ENCODE measurements around the gene SLX4.

The SLX4 gene

DNA sequence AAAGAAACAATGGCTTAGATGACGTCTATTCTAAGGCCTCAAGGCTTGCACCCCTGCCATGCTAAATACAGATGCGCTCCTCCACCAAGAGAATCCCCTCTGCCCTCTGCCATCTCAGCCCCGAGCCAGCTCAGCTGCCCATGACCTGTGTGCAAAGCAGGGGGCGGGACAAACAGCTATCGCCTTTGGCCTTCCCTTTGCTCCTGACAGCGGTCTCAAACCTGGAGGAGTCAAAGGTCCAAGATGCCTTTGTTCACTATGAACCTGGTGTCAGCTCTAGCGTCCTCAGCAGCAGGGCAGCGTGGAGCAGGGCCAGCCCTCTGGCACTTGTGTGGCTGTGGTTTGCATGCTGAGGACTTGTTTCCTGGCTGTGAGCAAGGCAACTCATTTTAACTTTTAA lies 12.3 kb downstream of the SLX4 start:
- DNase-seq = no peak

- no peak for DNase-seq
These were observed 13.2 kb downstream of the SLX4 start for GRCh38 chr16:3598236-3598635.

GRCh38 chr16:3597676-3598075 lies 13.7 kb downstream of the SLX4 start:
- DNase-seq = no peak

GRCh38 chr16:3597226-3597625 lies 14.2 kb downstream of the SLX4 start:
- DNase-seq = no peak

DNA sequence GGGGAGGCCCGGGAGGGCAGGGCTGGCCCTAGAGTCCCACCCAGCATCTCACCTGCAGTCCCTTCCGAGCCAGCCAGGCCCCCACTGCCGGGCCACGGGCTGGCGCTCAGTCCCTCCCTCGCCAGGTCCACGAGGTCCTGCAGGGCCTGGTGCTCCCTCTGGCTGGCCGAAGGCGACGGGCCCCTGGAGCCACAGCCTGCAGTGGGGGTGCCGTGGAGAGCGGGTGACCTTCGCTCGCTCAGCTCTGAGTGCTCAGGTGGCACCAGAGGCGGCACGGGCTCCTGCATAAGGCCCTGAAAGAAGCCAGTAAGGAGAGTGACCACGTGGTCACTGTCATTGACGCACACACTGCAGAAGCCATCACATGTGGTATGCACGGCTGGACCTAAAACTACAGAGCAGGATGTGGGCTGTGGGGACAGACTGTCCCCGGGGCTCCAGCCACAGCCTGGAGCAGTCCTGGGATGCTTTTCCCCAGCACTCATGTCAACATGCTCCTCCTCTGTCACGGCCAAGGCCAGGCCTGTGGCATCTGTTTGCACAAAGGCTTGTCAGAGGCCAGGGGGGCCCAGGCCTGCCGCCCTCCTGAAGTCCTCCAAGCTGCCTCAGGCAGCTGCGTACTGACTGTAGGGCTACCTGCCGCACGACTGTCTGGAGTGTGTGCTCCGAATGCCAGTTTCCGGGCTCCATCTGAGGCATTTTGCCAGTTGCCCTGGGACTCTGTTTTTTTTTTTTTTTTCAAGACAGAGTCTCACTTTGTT lies 15.1 kb downstream of the SLX4 start:
- no peak for DNase-seq

DNA sequence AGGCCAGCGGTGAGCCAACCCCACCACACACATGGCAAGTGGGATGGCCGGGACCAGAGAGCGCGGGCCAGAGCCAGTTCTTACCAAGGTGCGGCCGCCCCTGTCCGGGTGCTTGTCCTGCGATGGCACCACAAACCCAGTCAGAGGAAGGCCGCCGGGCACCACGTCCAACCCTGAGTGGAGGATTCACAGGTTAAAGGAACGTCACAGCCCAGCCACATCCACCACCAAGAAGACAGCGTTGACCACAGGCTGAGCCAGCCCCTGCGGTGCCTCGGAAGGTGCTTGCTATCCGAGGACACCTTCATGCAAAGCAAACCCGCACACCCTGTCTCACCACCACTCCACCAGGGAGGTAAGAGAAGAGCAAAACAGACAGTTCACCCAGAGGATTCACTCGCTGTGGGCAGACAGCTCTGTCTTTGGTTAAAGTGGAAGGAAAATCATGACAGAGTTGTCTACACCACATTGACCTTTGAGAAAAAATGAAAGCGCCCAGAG lies 15.8 kb downstream of the SLX4 start:
- no peak for DNase-seq

DNA sequence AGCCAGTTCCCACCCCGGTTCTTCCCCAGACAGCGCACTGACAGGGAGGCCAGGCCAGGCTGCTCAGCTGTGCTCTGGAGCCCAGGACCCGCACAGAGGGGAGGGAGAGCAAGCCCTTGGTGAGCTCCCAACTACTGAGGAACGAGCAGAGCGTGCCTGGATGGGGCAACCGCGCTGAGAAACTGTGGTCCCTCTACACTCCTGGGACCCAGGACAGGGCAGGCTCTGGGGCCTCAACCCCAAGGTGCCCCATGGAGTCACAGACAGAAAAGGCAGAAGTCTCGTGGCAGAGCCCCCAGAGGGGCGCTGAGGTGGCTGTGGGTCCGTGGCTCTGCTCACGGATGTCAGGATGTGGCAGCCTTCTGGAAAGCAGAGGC lies 16.3 kb downstream of the SLX4 start:
- DNase-seq = no peak

GRCh38 chr16:3594316-3595109 lies 16.9 kb downstream of the SLX4 start:
- no peak for DNase-seq

DNA sequence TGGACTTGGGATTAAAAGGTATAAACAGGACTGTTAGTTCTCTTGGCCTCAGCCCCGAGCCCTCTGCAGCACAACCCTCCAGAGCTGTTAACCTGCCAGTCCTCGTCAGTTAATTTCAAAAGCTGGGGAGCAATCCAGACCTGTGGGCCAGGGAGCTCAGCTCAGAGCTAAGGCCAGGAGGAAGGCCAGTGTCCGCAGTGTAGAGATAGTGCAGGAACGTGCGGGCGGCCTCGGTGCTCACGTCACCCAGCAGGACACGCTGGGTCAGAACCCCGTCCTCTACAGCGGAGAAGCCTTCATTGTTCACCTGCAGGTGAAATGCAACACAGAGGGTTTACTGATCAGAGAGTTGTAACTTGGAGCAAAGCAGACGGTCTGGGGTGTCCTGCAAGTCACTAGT lies 18.8 kb downstream of the SLX4 start:
- DNase-seq = no peak

DNA sequence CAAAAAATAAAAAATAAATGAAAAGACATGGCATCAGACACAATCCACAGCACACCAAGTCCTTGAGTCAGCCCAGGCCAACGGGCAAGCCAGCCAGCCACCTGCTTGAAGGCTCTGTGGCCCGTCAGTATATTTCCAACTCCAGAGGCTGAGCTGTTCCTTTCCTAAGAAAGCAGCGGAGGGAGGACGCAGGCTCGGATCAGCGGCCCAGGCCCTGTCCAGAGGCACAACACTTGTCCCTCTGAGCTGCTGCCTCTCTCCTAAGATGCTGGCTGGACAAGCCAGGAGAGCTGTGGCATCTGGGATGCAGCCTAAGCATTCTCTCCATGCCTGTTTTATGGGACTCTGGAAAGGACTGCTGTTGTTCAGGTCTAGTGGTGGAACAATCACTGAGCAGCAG lies 19.4 kb downstream of the SLX4 start:
- no peak for DNase-seq

DNA sequence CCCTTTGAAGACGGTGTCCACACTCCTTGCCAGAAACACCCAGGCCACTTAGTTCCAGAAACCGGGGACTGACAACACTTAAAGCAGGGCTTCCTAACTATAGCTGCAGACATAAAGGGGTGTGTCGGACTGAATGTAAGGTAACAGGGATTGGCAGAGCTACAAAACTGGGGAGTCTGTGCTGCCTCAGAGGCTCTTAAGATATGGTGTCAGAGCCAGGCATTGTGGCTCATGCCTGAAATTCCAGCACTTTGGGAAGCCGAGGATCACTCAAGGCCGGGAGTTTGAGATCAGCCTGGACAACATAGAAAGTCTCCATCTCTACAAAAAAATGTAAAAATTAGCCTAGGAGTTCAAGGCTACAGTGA lies 20.0 kb downstream of the SLX4 start:
- DNase-seq = no peak

DNA sequence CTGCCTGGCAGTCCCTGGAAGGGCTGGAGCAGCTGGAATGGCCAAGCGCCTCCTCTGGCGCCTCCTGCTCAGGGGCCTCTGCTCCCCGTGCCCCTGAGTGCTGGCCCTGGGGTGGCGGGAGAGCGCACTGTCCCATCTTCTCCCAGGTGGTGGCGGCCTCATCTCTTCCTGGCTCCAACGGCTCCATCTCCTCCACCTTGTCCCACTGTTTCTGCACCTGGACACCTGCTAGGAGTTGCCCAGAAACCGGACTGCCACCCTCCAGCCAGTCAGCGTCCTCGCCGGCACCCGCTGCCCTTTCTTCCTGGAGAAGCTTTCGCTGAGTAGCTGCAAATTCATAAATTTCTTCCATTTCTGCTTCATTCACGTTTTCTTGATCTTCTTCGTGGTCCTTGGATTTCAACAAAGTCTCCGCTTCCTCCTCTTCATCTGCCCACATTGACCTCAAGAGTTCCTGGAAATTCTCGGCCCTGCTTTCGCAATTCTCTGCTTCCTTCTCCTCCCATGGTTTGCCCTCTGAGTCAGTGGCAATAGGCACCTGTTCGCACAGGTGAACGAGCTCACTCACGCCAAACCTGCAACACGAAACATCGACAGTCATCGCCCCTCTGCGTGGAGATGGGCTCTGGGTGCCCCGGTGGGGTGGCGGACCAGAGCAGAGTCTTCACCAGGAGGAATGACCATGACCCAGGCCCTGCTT lies 20.5 kb downstream of the SLX4 start:
- peak; percentile 22 for DNase-seq

DNA sequence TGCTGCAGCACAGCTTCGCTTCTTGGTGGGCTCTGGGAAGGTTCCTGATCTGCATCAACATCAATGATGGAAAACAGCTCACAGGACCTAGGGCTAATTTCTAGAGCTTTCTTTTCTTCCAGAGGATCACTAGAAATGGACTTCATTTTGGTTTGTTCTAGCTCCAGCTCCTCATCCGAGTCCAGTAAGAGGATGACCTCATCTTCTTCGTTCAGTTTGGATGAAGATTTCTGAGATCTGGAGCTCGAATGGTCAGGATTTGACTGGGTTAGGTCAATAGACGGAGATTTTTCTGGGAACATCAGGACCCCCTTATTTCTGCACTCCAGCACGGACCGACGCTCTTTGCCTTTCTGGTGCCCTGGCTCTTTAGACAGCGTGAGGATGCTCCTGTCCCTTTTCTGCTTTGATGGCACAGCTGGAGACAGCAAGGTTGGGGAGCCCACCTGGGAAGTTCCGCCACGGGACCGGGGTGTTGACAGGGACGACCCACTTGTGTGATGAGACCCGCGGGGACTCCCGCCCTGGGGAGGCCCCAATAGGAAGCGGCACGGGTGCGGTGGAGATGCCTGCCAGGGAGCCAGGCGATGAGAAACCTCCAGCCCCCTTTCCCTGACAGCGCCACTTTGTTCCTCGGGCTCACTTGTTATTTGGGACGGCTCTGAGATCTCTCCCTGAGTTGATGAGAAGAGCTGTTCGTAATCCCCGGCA lies 21.3 kb downstream of the SLX4 start:
- no peak for DNase-seq

- DNase-seq = peak; percentile 52
These were observed 21.9 kb downstream of the SLX4 start for GRCh38 chr16:3589441-3589921.

- no peak for DNase-seq
These were observed 22.4 kb downstream of the SLX4 start for GRCh38 chr16:3589001-3589400.

GRCh38 chr16:3587547-3588110 lies 23.8 kb downstream of the SLX4 start:
- DNase-seq = no peak

DNA sequence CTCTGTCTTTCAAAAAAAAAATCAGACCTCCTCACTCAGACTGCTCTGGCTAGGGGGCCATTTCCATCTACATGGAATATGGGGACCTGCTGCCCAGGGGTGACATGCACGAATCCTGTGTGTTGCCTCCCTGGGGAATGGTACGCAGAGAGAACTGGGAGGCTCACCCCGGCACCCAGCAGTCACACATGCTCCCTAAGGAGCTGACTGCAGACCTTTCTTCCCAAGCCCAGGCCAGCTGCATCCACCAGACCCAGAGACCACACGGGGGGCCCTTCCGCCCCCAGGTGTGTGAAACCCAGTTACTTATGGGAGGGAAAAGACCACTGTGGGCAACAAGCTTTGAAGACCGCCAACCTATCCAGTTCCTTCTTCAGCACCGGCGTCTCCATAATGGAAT lies 27.0 kb downstream of the SLX4 start:
- DNase-seq = no peak

DNA sequence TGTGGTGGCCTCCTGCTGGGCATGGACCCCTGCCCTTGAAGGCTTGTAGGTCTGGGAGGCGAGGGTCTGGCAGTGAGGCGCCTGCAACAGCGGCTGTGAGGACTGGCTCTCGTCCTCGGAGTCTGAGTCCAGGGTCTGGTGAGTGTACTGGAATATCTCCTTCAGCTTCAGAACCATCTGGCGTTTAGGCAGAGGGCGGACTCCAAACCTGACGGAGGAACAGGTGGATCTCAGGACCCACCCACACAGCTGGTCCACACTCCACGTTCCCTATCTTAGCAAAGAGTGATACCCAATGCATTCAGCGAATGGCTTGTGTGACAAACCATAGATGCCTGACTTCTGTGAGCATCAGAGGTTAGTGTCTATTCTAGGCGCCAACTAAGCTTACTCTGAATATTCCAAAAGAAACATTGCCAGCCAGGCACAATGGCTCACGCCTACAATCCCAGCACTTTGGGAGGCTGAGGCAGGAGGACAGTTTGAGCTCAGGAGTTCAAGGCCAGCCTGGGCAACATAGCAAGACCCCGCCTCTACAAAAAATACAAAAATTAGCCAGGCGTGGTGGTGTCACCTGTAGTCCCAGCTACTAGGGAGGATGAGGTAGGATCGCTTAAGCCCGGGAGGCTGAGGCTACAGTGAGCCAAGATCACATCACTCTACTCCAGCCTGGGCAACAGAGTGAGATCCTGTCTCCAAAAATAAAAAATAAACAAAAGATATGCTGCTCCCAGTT lies 27.9 kb downstream of the SLX4 start:
- DNase-seq = no peak

DNA sequence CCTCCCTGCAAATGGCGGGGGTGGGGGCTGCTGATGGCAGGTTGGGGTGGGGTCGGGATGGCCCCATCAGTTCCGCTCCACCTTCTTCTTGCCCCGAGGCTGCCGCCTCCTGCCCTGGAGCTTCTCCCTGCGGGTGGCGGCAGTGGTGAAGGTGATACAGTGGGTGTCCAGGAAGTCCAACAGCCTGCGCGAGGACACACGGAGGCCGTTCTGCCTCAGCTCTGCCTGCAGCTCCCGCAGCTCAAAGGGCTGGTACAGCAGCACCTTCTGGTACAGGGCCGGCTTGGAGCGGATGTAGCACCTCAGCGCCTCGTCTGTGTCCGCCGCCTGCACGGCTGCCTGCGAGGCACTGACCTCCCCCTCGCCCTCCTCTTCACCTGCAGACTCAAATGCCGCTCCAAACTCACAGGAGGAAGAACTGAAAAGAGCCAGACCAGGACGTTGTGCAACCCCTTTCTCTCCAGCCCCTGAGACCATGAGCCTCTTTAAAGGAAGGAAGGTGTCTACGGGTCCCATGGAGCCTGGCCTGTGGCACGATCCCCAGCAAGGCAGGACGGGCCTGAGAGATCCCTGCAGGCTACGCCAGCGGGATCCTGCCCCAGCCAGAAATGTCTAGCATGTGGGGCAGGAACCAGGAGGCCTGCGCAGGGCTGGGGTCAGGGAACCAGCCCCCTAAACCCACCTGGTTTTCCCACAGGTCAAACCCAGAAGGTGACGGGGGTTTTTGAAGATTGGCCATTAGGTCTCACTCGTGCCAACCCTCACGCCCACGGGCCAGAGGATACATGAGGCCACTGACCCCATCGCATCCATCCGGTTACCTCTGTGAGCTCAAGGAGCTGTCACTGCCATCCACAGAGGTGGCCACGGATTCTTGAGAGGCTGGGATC lies 28.9 kb downstream of the SLX4 start:
- no peak for DNase-seq

- no peak for DNase-seq
These were observed 30.0 kb downstream of the SLX4 start for GRCh38 chr16:3581392-3581791.

GRCh38 chr16:3580686-3581085 lies 30.7 kb downstream of the SLX4 start:
- no peak for DNase-seq

Measured in hematopoietic multipotent progenitor cell treated with erythropoietin and hydrocortisone succinate and interleukin-3 and kit ligand, for 6 days (in vitro differentiated cells).